Measurements from ENCODE around the gene ATXN7L2.

- TF ChIP-seq CTCF (IDR thresholded peaks at IDR 0.05; ENCODE audit: low read length) (no peak), EZH2 (IDR thresholded peaks at IDR 0.05; ENCODE audit: borderline replicate concordance, low read length) (no peak)
Observed at GRCh38 chr1:109535971-109536491, 52.3 kb downstream of the ATXN7L2 start.
